ENCODE measurements around the gene CHST10. TPM values are rescaled to one million over a fixed set of nuclear protein-coding genes. Genes with fewer than 3 reads are reported as not detected.
"Not testable (repeated sequence)": the region's sequence is repeated elsewhere in the genome, so short reads cannot be mapped to it uniquely, and the experiment has no call there.

The CHST10 gene
- total RNA-seq: 4.2 TPM in 2 replicates

- intact Hi-C loops (cut with micrococcal nuclease): loop anchor here (1.0 to 5.0 kb wide), 2 partner anchors 145 to 835 kb away; partner anchors contain the start of genes CNOT11 and PDCL3
These were observed at the start of gene CHST10 for GRCh38 chr2:100416935-100417710. Gene CHST10, minus strand, starts transcription at chr2:100417668. Its CDS starts 10,993 bp downstream, at chr2:100406675.

GRCh38 chr2:100460904-100461530 is 43.5 kb upstream of the CHST10 start:
- intact Hi-C loops (cut with micrococcal nuclease): no loop called here

GRCh38 chr2:100456357-100456756 is 38.9 kb upstream of the CHST10 start:
- intact Hi-C loops (cut with micrococcal nuclease): not testable (repeated sequence)

GRCh38 chr2:100453853-100454252 is 36.4 kb upstream of the CHST10 start:
- intact Hi-C loops (cut with micrococcal nuclease): no loop called here

GRCh38 chr2:100451734-100452133 is 34.3 kb upstream of the CHST10 start:
- intact Hi-C loops (cut with micrococcal nuclease): no loop called here

GRCh38 chr2:100451092-100451491 is 33.6 kb upstream of the CHST10 start:
- intact Hi-C loops (cut with micrococcal nuclease): no loop called here

- intact Hi-C loops (cut with micrococcal nuclease): no loop called here
These were observed 29.2 kb upstream of the CHST10 start for GRCh38 chr2:100446696-100447095.

DNA sequence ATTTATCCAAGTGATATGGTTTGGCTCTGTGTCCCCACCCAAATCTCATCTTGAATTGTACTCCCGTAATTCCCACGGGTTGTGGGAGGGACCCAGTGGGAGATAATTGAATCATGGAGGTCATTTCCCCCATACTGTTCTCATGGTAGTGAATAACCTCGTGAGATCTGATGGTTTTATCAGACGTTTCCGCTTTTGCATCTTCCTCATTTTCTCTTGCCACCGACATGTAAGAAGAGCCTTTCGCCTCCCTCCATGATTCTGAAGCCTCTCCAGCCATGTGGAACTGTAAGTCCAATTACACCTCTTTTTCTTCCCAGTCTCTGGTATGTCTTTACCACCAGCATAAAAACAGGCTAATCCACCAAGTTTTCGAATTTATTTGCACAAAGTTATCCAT is 20.3 kb upstream of the CHST10 start:
- intact Hi-C loops (cut with micrococcal nuclease): no loop called here

DNA sequence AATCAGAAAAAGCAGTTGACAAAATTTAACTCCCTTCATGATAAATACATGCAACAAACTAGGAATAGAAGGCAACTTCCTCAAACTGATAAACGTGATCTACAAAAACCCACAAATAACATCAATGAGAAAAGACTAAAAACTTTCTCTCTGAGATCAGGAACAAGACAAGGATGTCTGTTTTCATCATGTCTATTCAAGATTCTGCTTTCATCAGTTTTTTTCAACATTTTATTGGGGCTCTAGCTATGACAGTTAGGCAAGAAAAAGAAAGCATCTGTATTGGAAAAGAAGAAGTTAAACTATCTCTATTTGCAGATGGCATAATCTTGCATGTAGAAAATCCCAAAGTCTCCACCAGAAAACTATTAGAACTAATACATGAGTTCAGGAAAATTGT is 12.3 kb upstream of the CHST10 start:
- intact Hi-C loops (cut with micrococcal nuclease): no loop called here

- intact Hi-C loops (cut with micrococcal nuclease): loop anchor here (1.0 to 2.0 kb wide), 5 partner anchors 135 to 558 kb away; partner anchors contain the start of gene PDCL3
These were observed 10.3 kb upstream of the CHST10 start for GRCh38 chr2:100427627-100428258.

- intact Hi-C loops (cut with micrococcal nuclease): loop anchor here (1.0 to 2.0 kb wide), 5 partner anchors 136 to 558 kb away; partner anchors contain the start of gene PDCL3
These were observed 9.6 kb upstream of the CHST10 start for GRCh38 chr2:100427111-100427510.

DNA sequence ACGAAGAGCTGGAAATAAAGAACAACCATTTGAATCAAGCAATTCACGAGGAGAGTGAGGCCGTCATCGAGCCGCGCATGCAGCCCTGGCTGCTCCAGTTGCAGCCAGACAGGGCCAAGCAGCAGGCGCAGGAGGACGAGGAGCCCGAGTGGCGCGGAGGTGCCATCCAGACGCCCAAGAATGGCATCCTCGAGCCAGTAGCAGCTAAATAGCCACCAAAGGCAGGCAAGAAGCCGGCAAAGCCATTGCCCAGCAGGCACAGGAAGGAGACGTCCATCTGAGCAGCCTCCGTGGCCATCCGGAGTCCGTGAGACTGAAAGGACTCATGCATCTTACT is 8.9 kb upstream of the CHST10 start:
- intact Hi-C loops (cut with micrococcal nuclease): loop anchor here (2.0 kb wide), 1 partner anchor 136 kb away; the partner anchor contains the start of gene PDCL3

GRCh38 chr2:100425573-100426383 is 8.3 kb upstream of the CHST10 start:
- intact Hi-C loops (cut with micrococcal nuclease): loop anchor here (2.0 kb wide), 1 partner anchor 137 kb away; the partner anchor contains the start of gene PDCL3

DNA sequence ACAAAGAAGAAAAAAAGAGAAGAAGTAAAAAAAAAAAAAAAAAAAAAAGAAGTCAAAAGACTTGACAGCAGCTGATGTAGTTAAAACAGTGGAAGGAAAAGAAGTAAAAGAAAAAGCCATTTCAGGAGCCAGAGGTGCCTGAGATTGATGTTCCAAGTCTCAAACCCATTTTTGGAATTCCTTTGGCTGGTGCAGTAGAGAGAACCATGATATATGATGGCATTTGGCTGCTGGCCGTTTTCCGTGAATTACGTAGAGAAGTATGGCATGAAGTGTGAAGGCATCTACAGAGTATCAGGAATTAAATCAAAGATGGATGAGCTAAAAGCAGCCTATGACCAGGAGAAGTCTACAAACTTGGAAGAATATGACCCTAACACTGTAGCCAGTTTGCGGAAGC is 7.6 kb upstream of the CHST10 start:
- intact Hi-C loops (cut with micrococcal nuclease): no loop called here

GRCh38 chr2:100424277-100424875 is 6.9 kb upstream of the CHST10 start:
- intact Hi-C loops (cut with micrococcal nuclease): no loop called here

DNA sequence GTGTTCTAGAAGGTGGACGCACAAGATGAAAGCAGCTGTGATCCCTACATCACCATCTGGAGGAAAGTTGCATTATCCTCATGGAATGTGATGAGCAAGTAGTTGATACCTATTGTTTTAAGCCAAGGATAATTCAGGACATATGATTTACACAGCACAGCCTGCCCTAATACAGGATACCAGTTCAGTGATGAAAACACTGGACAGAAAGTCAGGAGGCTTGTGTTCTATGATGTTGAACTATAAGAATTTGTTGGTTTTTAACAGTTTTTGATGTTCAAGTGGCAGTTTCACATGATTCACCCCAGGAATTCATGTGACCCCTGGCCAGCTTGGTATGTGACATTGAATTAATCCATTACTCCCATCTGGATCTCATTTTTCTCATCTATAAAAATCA is 6.2 kb upstream of the CHST10 start:
- intact Hi-C loops (cut with micrococcal nuclease): no loop called here

GRCh38 chr2:100422320-100423055 is 5.0 kb upstream of the CHST10 start:
- intact Hi-C loops (cut with micrococcal nuclease): no loop called here

- intact Hi-C loops (cut with micrococcal nuclease): loop anchor here (5.0 kb wide), 1 partner anchor 832 kb away; the partner anchor contains the start of gene CNOT11
These were observed 2.4 kb upstream of the CHST10 start for GRCh38 chr2:100419915-100420314.

DNA sequence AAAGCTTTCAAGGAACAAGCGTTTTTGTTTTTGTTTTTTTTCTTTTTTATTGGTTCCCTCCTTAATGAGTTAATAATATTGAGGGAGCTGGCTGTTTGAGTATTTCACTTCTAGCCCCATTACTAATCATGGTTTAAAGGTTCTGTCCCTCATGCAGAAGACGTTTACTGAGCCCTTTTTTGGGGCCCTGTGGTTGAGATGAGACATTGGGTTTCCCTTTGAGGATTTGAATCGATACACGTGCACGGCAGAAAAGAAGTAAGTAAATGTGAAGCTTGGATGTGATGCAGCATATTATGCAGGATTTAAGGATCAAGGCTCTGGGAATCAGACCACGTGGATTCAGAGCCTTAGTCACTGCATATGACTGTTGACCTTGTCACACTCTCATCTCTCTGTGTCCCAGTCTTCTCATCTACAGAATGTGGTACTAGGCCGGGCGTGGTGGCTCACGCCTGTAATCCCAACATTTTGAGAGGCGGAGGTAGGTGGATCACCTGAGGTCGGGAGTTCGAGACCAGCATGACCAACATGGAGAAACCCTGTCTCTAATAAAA is 1.0 kb upstream of the CHST10 start:
- intact Hi-C loops (cut with micrococcal nuclease): loop anchor here (5.0 kb wide), 1 partner anchor 834 kb away; the partner anchor contains the start of gene CNOT11
